K562 (cell line): ENCODE data around the gene MAP1LC3B2. TPM values are rescaled to one million over a fixed set of nuclear protein-coding genes. Genes with fewer than 3 reads are reported as not detected.
A peak's percentile ranks its signal among the peaks of the same experiment; 100 is the strongest.

Source experiments
- ARID4B ChIP-seq: sonication (generic); formaldehyde crosslinking; IDR thresholded peaks from 2 replicates; pipeline ENCODE4 v1.8.0; 2022; ENCODE audit warnings: mild to moderate bottlenecking, missing genetic modification reagents
- E2F4 ChIP-seq: sonication (generic); formaldehyde crosslinking; IDR thresholded peaks from 2 replicates; pipeline ENCODE4 v1.8.0; 2022; ENCODE audit warnings: mild to moderate bottlenecking, low read depth, missing genetic modification reagents
- HDAC3 ChIP-seq: fragments of 450-650 bp; IDR thresholded peaks from 2 replicates; pipeline ENCODE4 v1.6.1; 2018; ENCODE audit warnings: borderline replicate concordance, mild to moderate bottlenecking, moderate library complexity; ENCODE audit not compliant: partially characterized antibody
- REST ChIP-seq, 2 experiments: fragments of 450-650 bp; formaldehyde crosslinking in 1 of 2; IDR thresholded peaks; 2 replicates each; pipeline versions ENCODE4 v1.4.0 to v1.6.1; 2014 to 2020; ENCODE audit warnings: mild to moderate bottlenecking in 2 of 2, borderline replicate concordance in 1 of 2, low read depth in 1 of 2
- SMARCB1 ChIP-seq: IDR thresholded peaks from 2 replicates; pipeline ENCODE4 v1.6.1; 2011; ENCODE audit warnings: improper control_type of control experiment, low read depth; ENCODE audit not compliant: insufficient read length
- SREBF1 ChIP-seq: fragments of 150-350 bp; IDR thresholded peaks from 2 replicates; pipeline ENCODE4 v1.6.1; 2014; ENCODE audit warnings: antibody characterized with exemption, low read depth, low read length, borderline replicate concordance
- TCF7L2 ChIP-seq: fragments of 150-350 bp; IDR thresholded peaks from 2 replicates; pipeline ENCODE4 v1.6.1; 2016; ENCODE audit warnings: low read depth, mild to moderate bottlenecking, low read length, moderate library complexity
- XRCC5 ChIP-seq: fragments of 200-400 bp; formaldehyde crosslinking; IDR thresholded peaks from 2 replicates; pipeline ENCODE4 v1.6.1; 2017; ENCODE audit warnings: low read depth, mild to moderate bottlenecking, low read length
- ZNF551 ChIP-seq: fragments of 250-450 bp; sonication (Bioruptor Pico); IDR thresholded peaks from 2 replicates; pipeline ENCODE4 v1.5.0; 2021; ENCODE audit warnings: mild to moderate bottlenecking, moderate library complexity
- ZNF785 ChIP-seq: fragments of 250-450 bp; sonication (Bioruptor Pico); IDR thresholded peaks from 2 replicates; pipeline ENCODE4 v1.4.0; 2020; ENCODE audit warnings: mild to moderate bottlenecking
- polyA plus RNA-seq, 8 experiments: library from polyadenylated mRNA; depleted of rRNA in 4 of 8; stranded (reverse) in 5 of 8; unstranded in 3 of 8; fragments of >200 nt; fragmentation: Nextera tagmentation in 2 of 8; fragmentation: Illumina TruSeq in 1 of 8; extraction: Ambion mirVana in 2 of 8; extraction: Trizol in 1 of 8; gene quantifications; 2 replicates each; pipeline versions ENCODE4 v1.2.1 to v1.2.3, GENCODE V29; 2011 to 2014; ENCODE audit warnings: inconsistent platforms in 1 of 8, missing spikeins in 1 of 8
- total RNA-seq, 7 experiments: library from RNA; depleted of rRNA in 6 of 7; stranded (reverse); fragments of >200 nt in 6 of 7; fragmentation: Illumina TruSeq in 2 of 7; extraction: Trizol in 2 of 7; gene quantifications; 2 replicates each; pipeline versions ENCODE4 v1.2.1 to v1.2.3, GENCODE V29; 2011 to 2021; ENCODE audit warnings: low replicate concordance in 1 of 7

Gene MAP1LC3B2
- total and polyA plus RNA-seq, 9 of the 15 experiments (the other 6 are each of a cell fraction or from before 2014, with no cell fraction given), result 0.53 to 2.8 (median 0.76) TPM; not detected in 2

DNA sequence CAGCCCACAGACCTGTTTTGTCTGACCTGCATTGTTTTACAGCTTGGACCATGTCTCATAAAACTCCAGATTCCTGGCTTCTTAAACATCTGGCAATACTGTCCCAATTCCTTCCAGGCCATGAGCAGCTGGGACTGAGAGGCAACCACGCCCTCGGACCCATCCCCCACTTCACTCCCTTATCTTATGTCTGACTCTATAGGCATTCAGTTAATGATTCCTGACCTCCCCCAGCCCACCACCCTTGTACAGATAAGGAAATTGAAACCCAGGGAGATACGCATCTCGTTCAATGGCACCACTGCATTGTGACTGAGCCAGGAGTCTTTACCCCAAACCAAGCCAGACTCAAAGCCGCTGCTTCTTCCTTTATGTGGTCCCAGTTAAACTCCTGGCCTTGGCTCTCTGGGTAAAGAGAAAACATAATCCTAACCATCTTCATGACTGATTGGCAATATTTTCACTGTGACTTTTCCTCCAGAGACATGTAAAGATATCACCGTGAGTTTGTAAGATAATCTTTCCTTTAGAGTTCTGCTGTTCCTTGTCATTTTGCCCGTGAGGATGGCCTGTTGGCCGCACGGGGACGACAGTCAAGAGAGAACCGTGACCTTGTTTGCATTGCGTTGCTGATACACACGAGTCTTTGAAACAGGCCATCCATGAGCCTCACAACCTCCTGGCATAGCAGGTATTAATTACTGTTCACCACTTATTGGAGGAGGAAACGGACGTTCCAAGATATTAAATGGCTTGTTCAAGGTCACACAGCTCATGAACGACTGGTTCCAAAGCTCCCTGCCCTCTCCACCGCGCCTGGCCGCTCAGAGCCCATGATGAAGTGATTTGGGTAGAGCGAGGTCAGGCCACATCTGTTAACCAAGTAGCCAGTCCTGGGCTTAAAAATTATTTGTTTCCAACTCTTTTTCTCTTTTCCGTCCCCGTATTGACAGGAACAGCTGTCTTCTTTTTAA, 39.4 kb downstream of the MAP1LC3B2 start (continued):
- peak; percentile 18; the same call in 1 of the 2 replicates for TF ChIP-seq REST (IDR thresholded peaks at IDR 0.05; ENCODE audit: borderline replicate concordance)
- TF ChIP-seq REST (CRISPR knock-in tag; IDR thresholded peaks at IDR 0.05; ENCODE audit: low read depth), result no peak
- no peak for TF ChIP-seq ZNF785
- no peak for TF ChIP-seq TCF7L2
- no peak for TF ChIP-seq XRCC5
- TF ChIP-seq HDAC3, result peak; percentile 76
- TF ChIP-seq ARID4B (CRISPR knock-in tag), result no peak
- no peak for TF ChIP-seq SMARCB1
- no peak for TF ChIP-seq E2F4
- TF ChIP-seq SREBF1, result no peak
- TF ChIP-seq ZNF551, result no peak
